ENCODE measurements around the gene MRAS.

GRCh38 chr3:138399766-138400165 lies 51.4 kb downstream of the MRAS start:
- TF ChIP-seq PREB (CRISPR knock-in tag; IDR thresholded peaks at IDR 0.05) (no peak), SMC3 (IDR thresholded peaks at IDR 0.05; ENCODE audit: low read length) (no peak), HMG20B (CRISPR knock-in tag; conservative IDR thresholded peaks at IDR 0.05) (peak; percentile 54; the same call in 1 of the 2 replicates), CREB1 (IDR thresholded peaks at IDR 0.05) (no peak), CREB1 (CRISPR knock-in tag; IDR thresholded peaks at IDR 0.05) (no peak)
